SK-N-SH (cell line): ENCODE results near the gene CTSG. TPM values are rescaled to one million over a fixed set of nuclear protein-coding genes. Genes with fewer than 3 reads are reported as not detected.
"Not testable (repeated sequence)": the region's sequence is repeated elsewhere in the genome, so short reads cannot be mapped to it uniquely, and the experiment has no call there.

Experiments
- CTCF ChIA-PET: fragments of 300-600, 350-600 bp; formaldehyde crosslinking; extraction: SDS; loops from one replicate; lab custom pipeline; 2021; lab: Yijun Ruan, JAX
- POLR2A ChIA-PET: fragments of 350-600 bp; sonication (Branson Sonifier 250); formaldehyde crosslinking; extraction: SDS; loops from one replicate; lab custom pipeline; 2020; ENCODE audit warnings: antibody characterized with exemption, inconsistent platforms; lab: Yijun Ruan, JAX
- DNase-seq: peaks from one replicate; pipeline ENCODE4 v3.0.0; 2012
- H2AFZ ChIP-seq: fragments of 200-600 bp; sonication (generic); 2 replicates; pipeline ENCODE4 v1.8.1; 2016; ENCODE audit warnings: antibody characterized with exemption, mild to moderate bottlenecking, low read depth
- H3F3A ChIP-seq: fragments of 200-600 bp; sonication (generic); replicated peaks from 2 replicates; pipeline ENCODE3; 2016; ENCODE audit warnings: antibody characterized with exemption, mild to moderate bottlenecking; ENCODE audit not compliant: insufficient read depth
- H3K27ac ChIP-seq, 2 experiments: fragments of 200-500 bp in 1 of 2; fragments of 200-600 bp in 1 of 2; sonication (Bioruptor generic) in 1 of 2; sonication (generic), shearing (Covaris generic) in 1 of 2; 2 replicates each; pipeline versions ENCODE4 v1.5.1 to v1.6.1; 2014 to 2016; ENCODE audit warnings: low read depth in 2 of 2, inconsistent platforms in 1 of 2, low read length in 1 of 2, mild to moderate bottlenecking in 1 of 2, mixed read lengths in 1 of 2
- H3K27me3 ChIP-seq: fragments of 200-600 bp; sonication (generic), shearing (Covaris generic); 2 replicates; pipeline ENCODE4 v1.6.1; 2016; ENCODE audit warnings: mixed run types; ENCODE audit not compliant: insufficient read depth
- H3K36me3 ChIP-seq, 2 experiments: fragments of 200-500 bp in 1 of 2; fragments of 200-600 bp in 1 of 2; sonication (Bioruptor generic) in 1 of 2; sonication (generic) in 1 of 2; replicated peaks in 1 of 2; 2 replicates each; pipeline versions ENCODE3 to v1.5.1; 2014 to 2016; ENCODE audit warnings: low read length in 1 of 2, mild to moderate bottlenecking in 1 of 2; ENCODE audit not compliant: insufficient read depth in 2 of 2, control insufficient read depth in 1 of 2
- H3K4me1 ChIP-seq, 2 experiments: fragments of 200-500 bp in 1 of 2; fragments of 200-600 bp in 1 of 2; sonication (Bioruptor generic) in 1 of 2; sonication (generic), shearing (Covaris generic) in 1 of 2; 2 replicates each; pipeline versions ENCODE4 v1.5.1 to v1.6.1; 2014 to 2016; ENCODE audit warnings: low read depth in 1 of 2, low read length in 1 of 2, mixed run types in 1 of 2; ENCODE audit not compliant: insufficient read depth in 2 of 2, control insufficient read depth in 1 of 2
- H3K4me2 ChIP-seq: fragments of 200-600 bp; sonication (generic), shearing (Covaris generic); 2 replicates; pipeline ENCODE4 v1.6.1; 2017; ENCODE audit warnings: mixed run types
- H3K4me3 ChIP-seq, 2 experiments: fragments of 200-500 bp in 1 of 2; fragments of 200-600 bp in 1 of 2; sonication (Bioruptor generic) in 1 of 2; sonication (generic), shearing (Covaris generic) in 1 of 2; 2 replicates each; pipeline versions ENCODE4 v1.5.1 to v1.8.1; 2014 to 2016; ENCODE audit warnings: low read depth in 2 of 2, inconsistent platforms in 1 of 2, low read length in 1 of 2, mild to moderate bottlenecking in 1 of 2, mixed read lengths in 1 of 2, moderate library complexity in 1 of 2
- H3K79me2 ChIP-seq: fragments of 200-600 bp; sonication (generic); 2 replicates; pipeline ENCODE4 v1.8.1; 2017; ENCODE audit warnings: mild to moderate bottlenecking; ENCODE audit not compliant: insufficient read depth
- H3K9ac ChIP-seq: fragments of 200-600 bp; sonication (generic); 2 replicates; pipeline ENCODE4 v1.6.1; 2017; ENCODE audit warnings: mixed run types
- H3K9me2 ChIP-seq: fragments of 200-600 bp; sonication (generic); 2 replicates; pipeline ENCODE4 v1.6.1; 2017; ENCODE audit warnings: mixed run types
- H3K9me3 ChIP-seq: fragments of 200-600 bp; sonication (generic); 2 replicates; pipeline ENCODE4 v1.6.1; 2017; ENCODE audit warnings: mixed run types, mild to moderate bottlenecking, moderate library complexity
- H4K20me1 ChIP-seq: fragments of 200-600 bp; sonication (generic); 2 replicates; pipeline ENCODE4 v1.6.1; 2017; ENCODE audit warnings: mild to moderate bottlenecking, mixed run types; ENCODE audit not compliant: insufficient read depth
- CTCF ChIP-seq: fragments of 200-600 bp; sonication (generic); IDR thresholded peaks from 2 replicates; pipeline ENCODE4 v1.6.1; 2017; ENCODE audit warnings: antibody characterized with exemption, mild to moderate bottlenecking, moderate library complexity
- ELF1 ChIP-seq: IDR thresholded peaks from 2 replicates; pipeline ENCODE4 v1.4.0; 2012
- EP300 ChIP-seq, 2 experiments: IDR thresholded peaks; 2 replicates each; pipeline versions ENCODE4 v1.4.0 to v1.6.1; 2012; ENCODE audit warnings: borderline replicate concordance in 1 of 2, low read depth in 1 of 2, low read length in 1 of 2
- EZH2phosphoT487 ChIP-seq: fragments of 200-600 bp; sonication (generic); IDR thresholded peaks from 2 replicates; pipeline ENCODE4 v1.6.1; 2017; ENCODE audit warnings: low read depth, mixed run types, mild to moderate bottlenecking, antibody characterized with exemption, moderate library complexity, borderline replicate concordance
- FOSL2 ChIP-seq: IDR thresholded peaks from 2 replicates; pipeline ENCODE4 v1.4.0; 2012; ENCODE audit warnings: low read depth, mild to moderate bottlenecking, moderate library complexity, borderline replicate concordance
- GABPA ChIP-seq: IDR thresholded peaks from 2 replicates; pipeline ENCODE4 v1.4.0; 2012; ENCODE audit warnings: low read depth, mild to moderate bottlenecking
- POLR2AphosphoS5 ChIP-seq: IDR thresholded peaks from 2 replicates; pipeline ENCODE4 v1.6.1; 2012; ENCODE audit warnings: low read depth, low read length
- RAD21 ChIP-seq: IDR thresholded peaks from 2 replicates; pipeline ENCODE4 v1.6.1; 2012; ENCODE audit warnings: mild to moderate bottlenecking, low read length
- RFX5 ChIP-seq: IDR thresholded peaks from 2 replicates; pipeline ENCODE4 v1.6.1; 2012; ENCODE audit warnings: mild to moderate bottlenecking, improper control_type of control experiment, low read length
- YY1 ChIP-seq: IDR thresholded peaks from 2 replicates; pipeline ENCODE4 v1.4.0; 2012; ENCODE audit warnings: low read depth, mild to moderate bottlenecking
- WGBS: methylation state at CpG from one replicate; pipeline ENCODE4 v1.1.6; 2017; ENCODE audit warnings: low lambda C conversion rate; 5-methylcytosine and 5-hydroxymethylcytosine counted together
- polyA plus RNA-seq, 3 experiments: library from polyadenylated mRNA; depleted of rRNA; stranded (reverse); fragments of >200 nt; gene quantifications; 2 replicates each; pipeline ENCODE4 v1.2.3, GENCODE V29; 2012
- TF ChIP-seq, protein P1 (sequence below): fragments of 150-350 bp; IDR thresholded peaks from 2 replicates; pipeline ENCODE4 v1.6.1; 2017; ENCODE audit warnings: antibody characterized with exemption, low read length, low read depth, borderline replicate concordance

The CTSG gene
- polyA plus RNA-seq, 1 of the 3 experiments (the other 2 are of a cell fraction) = not detected

DNA sequence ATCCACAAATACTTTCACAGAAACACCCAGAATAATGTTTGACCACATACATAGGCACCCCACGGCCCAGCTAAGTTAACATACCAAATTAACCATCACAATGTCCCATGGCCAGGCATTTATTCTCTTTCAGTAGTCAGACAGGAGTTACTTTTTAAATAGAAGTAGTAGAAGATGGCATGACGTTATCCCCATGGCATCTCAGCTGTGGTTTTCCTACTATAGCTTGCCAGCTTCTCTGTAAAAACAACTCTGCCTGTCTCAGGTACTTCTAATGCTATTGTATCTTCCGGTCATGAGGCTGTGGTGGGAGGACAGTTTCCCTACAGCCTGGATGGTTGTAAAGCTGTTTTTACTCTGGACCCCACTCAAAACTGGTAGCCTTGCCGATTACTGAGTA lies 19.3 kb downstream of the CTSG start:
- Histone ChIP-seq H4K20me1 (no peaks in the 10 kb centered on the region), H3F3A (peaks cover 4% of the 10 kb centered on the region)
- CTCF ChIA-PET = no interaction called here
- POLR2A ChIA-PET = no interaction called here
- TF ChIP-seq, protein P1, sequence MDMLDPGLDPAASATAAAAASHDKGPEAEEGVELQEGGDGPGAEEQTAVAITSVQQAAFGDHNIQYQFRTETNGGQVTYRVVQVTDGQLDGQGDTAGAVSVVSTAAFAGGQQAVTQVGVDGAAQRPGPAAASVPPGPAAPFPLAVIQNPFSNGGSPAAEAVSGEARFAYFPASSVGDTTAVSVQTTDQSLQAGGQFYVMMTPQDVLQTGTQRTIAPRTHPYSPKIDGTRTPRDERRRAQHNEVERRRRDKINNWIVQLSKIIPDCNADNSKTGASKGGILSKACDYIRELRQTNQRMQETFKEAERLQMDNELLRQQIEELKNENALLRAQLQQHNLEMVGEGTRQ = no peak
- TF ChIP-seq GABPA (no peak), EZH2phosphoT487 (no peak), RFX5 (no peak), POLR2AphosphoS5 (no peak), CTCF (no peak), ELF1 (no peak), RAD21 (no peak), YY1 (no peak), EP300 (IDR thresholded peaks at IDR 0.05; ENCODE audit: borderline replicate concordance in 1 of 2, low read depth in 1 of 2, low read length in 1 of 2) (no peak), FOSL2 (no peak)
- TF ChIP-seq, all 33 proteins: peak for 0
- Histone ChIP-seq H3K36me3 (no peaks in the 10 kb centered on the region), H3K9me3 (no peaks in the 10 kb centered on the region), H3K4me3 (no peak overlapping the region), H3K27ac (no peak overlapping the region), H3K27me3 (no peaks in the 10 kb centered on the region), H2AFZ (no peak overlapping the region), H3K4me2 (no peak overlapping the region), H3K9me2 (no peaks in the 10 kb centered on the region), H3K9ac (no peak overlapping the region), H3K4me1 (no peaks in the 10 kb centered on the region), H3K79me2 (no peaks in the 10 kb centered on the region)
- no peak for DNase-seq
- WGBS = 1% methylated on average over 4 of the region's 4 CpGs

DNA sequence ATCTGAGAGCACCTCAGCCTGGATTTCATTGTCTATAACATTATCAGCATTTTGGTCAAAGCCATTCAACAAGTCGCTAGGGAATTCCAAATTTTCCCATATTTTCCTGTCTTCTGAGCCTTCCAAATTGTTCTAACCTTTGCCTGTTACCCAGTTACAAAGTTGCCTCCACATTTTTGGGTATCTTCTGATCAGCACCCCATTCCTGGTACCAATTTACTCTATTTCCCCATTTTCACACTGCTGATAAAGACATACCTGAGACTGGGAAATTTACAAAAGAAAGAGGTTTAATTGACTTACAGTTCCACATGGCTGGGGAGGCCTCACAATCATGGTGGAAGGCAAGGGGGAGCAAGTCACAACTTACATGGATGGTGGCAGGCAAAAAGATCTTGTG lies 27.0 kb downstream of the CTSG start:
- DNase-seq, CTCF ChIA-PET, H3K9me3 ChIP-seq, H3K4me2 ChIP-seq, H3K27me3 ChIP-seq, H3K27ac ChIP-seq, H3K79me2 ChIP-seq, H3K36me3 ChIP-seq, H3F3A ChIP-seq, H3K4me3 ChIP-seq, POLR2A ChIA-PET, H3K4me1 ChIP-seq, H2AFZ ChIP-seq, H3K9ac ChIP-seq, H3K9me2 ChIP-seq, H4K20me1 ChIP-seq: not testable (repeated sequence)
- WGBS = 0% methylated on average over 1 of the region's 1 CpG
